Retina (tissue), 1 donor: ENCODE data around the gene TP73.
A peak's percentile ranks its signal among the peaks of the same experiment; 100 is the strongest.

Experiments used
- DNase-seq: peaks from one replicate; pipeline ENCODE4 v3.0.0-alpha.2; 2016

Gene TP73

GRCh38 chr1:3711381-3711779 is 59.1 kb downstream of the TP73 start:
- no peak for DNase-seq

- no peak for DNase-seq
Observed at GRCh38 chr1:3711780-3712451, 59.6 kb downstream of the TP73 start.

GRCh38 chr1:3712573-3713535 is 60.5 kb downstream of the TP73 start:
- no peak for DNase-seq

GRCh38 chr1:3713840-3714239 is 61.5 kb downstream of the TP73 start:
- DNase-seq: no peak

- no peak for DNase-seq
Observed at GRCh38 chr1:3714284-3714741, 62.0 kb downstream of the TP73 start.

GRCh38 chr1:3714814-3715213 is 62.5 kb downstream of the TP73 start:
- DNase-seq: no peak

GRCh38 chr1:3716351-3716750 is 64.0 kb downstream of the TP73 start:
- DNase-seq: peak; percentile 12

- DNase-seq: no peak
Observed at GRCh38 chr1:3717041-3717714, 64.9 kb downstream of the TP73 start.

GRCh38 chr1:3717715-3718601 is 65.6 kb downstream of the TP73 start:
- DNase-seq: peak; percentile 74

GRCh38 chr1:3718764-3719163 is 66.4 kb downstream of the TP73 start:
- DNase-seq: no peak

- no peak for DNase-seq
Observed at GRCh38 chr1:3721955-3722465, 69.7 kb downstream of the TP73 start.

- no peak for DNase-seq
Observed at GRCh38 chr1:3722846-3723245, 70.5 kb downstream of the TP73 start.

GRCh38 chr1:3724416-3725030 is 72.2 kb downstream of the TP73 start:
- DNase-seq: peak; percentile 79

- no peak for DNase-seq
Observed at GRCh38 chr1:3725366-3725765, 73.0 kb downstream of the TP73 start.

GRCh38 chr1:3727042-3727824 is 74.9 kb downstream of the TP73 start:
- DNase-seq: peak; percentile 58

- no peak for DNase-seq
Observed at GRCh38 chr1:3727825-3728776, 75.8 kb downstream of the TP73 start.

GRCh38 chr1:3729594-3730542 is 77.6 kb downstream of the TP73 start:
- DNase-seq: no peak

GRCh38 chr1:3730543-3731247 is 78.4 kb downstream of the TP73 start:
- DNase-seq: no peak
